Stomach (tissue), 4 donors: ENCODE data around the gene SLC35G2.

Source experiments
- CTCF ChIP-seq, 7 experiments: fragments of 450-650 bp in 4 of 7; fragments of 200-600 bp in 3 of 7; sonication (generic) in 3 of 7; IDR thresholded peaks; one replicate each; pipeline ENCODE4 v1.5.1; 2016 to 2019; ENCODE audit warnings: antibody characterized with exemption in 7 of 7, control low read depth in 2 of 7, mild to moderate bottlenecking in 1 of 7
- POLR2A ChIP-seq, 4 donors: fragments of 450-650 bp; IDR thresholded peaks; one replicate each; pipeline ENCODE4 v1.6.1; 2016; ENCODE audit warnings: antibody characterized with exemption in 4 of 4, control low read depth in 2 of 4, mild to moderate bottlenecking in 1 of 4, moderate library complexity in 1 of 4

GRCh38 chr3:136831461-136831860 lies 12.5 kb downstream of the SLC35G2 start:
- TF ChIP-seq CTCF (IDR thresholded peaks at IDR 0.05) (no peak), POLR2A (IDR thresholded peaks at IDR 0.05) (no peak)
